Stimulated activated CD4-positive, alpha-beta T cell treated with anti-CD3 and anti-CD28 coated beads, Interleukin-1b, Interleukin-23, amount 100 ng/mL, for 1 hour (primary cell): Measurements from ENCODE around the gene GSTM5.
"Not testable (repeated sequence)": the region's sequence is repeated elsewhere in the genome, so short reads cannot be mapped to it uniquely, and the experiment has no call there.

Source experiments
- DNase-seq, 2 donors: peaks; one replicate each; pipeline ENCODE4 v3.0.0-alpha.2; 2020; ENCODE audit warnings: low read depth in 2 of 2

GSTM5 gene

DNA sequence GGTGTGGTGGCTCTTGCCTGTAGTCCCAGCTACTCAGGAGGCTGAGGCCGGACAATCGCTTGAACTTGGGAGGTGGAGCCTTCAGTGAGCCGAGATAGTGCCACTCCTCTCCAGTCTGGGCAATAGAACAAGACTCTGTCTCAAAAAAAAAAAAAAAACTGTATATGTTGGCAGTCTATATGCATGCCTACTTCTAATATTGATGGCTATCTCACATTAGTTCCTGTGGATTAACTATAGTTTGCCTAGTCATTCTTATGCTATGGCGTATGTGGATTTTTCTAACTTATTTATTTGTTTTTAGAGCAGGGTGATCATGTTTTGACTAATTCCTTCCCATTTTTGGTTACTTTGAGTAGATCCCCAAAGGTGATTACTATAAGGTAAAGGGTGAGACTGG is 15.0 kb upstream of the GSTM5 start:
- DNase-seq: no peak

GRCh38 chr1:109697861-109698260 is 14.2 kb upstream of the GSTM5 start:
- not testable (repeated sequence) for DNase-seq

- DNase-seq: not testable (repeated sequence)
These were observed 9.1 kb upstream of the GSTM5 start for GRCh38 chr1:109702940-109703339.

GRCh38 chr1:109704173-109704572 is 7.9 kb upstream of the GSTM5 start:
- DNase-seq: no peak

GRCh38 chr1:109705411-109705810 is 6.6 kb upstream of the GSTM5 start:
- no peak for DNase-seq

GRCh38 chr1:109708949-109709348 is 3.1 kb upstream of the GSTM5 start:
- not testable (repeated sequence) for DNase-seq

- not testable (repeated sequence) for DNase-seq
These were observed 2.2 kb upstream of the GSTM5 start for GRCh38 chr1:109709822-109710221.

- DNase-seq: no peak
These were observed 342 bp downstream of the GSTM5 start for GRCh38 chr1:109712321-109712864.

GRCh38 chr1:109713636-109714035 is 1.6 kb downstream of the GSTM5 start:
- no peak for DNase-seq

GRCh38 chr1:109714661-109715372 is 2.8 kb downstream of the GSTM5 start:
- DNase-seq: no peak

- no peak for DNase-seq
These were observed 4.1 kb downstream of the GSTM5 start for GRCh38 chr1:109716121-109716520.

- DNase-seq: no peak
These were observed 4.6 kb downstream of the GSTM5 start for GRCh38 chr1:109716570-109717090.

DNA sequence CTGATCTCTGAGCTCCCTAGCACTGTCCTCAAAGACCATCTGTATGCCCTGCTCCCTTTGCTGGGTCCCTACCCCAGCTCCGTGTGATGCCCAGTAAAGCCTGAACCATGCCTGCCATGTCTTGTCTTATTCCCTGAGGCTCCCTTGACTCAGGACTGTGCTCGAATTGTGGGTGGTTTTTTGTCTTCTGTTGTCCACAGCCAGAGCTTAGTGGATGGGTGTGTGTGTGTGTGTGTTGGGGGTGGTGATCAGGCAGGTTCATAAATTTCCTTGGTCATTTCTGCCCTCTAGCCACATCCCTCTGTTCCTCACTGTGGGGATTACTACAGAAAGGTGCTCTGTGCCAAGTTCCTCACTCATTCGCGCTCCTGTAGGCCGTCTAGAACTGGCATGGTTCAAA is 5.7 kb downstream of the GSTM5 start:
- no peak for DNase-seq

DNA sequence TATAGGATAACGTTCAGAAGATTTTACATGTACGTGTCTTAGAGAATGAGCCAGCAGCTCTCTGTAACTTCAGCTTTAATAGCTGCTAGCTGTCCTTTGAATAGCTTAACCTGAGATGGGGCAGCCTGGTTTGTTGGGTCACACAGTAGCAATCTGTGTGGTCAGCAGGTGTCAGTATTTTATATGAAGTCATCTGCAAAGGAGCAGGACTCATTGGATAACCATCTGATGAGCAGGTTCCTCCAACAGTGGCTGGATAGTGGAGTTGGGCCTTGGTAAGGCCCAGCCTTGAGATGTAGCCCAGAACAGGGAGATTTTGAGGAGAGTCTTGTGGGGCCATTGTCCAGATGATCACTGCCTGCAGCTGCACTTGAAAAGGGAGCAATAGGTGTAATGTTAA is 6.4 kb downstream of the GSTM5 start:
- DNase-seq: no peak

DNA sequence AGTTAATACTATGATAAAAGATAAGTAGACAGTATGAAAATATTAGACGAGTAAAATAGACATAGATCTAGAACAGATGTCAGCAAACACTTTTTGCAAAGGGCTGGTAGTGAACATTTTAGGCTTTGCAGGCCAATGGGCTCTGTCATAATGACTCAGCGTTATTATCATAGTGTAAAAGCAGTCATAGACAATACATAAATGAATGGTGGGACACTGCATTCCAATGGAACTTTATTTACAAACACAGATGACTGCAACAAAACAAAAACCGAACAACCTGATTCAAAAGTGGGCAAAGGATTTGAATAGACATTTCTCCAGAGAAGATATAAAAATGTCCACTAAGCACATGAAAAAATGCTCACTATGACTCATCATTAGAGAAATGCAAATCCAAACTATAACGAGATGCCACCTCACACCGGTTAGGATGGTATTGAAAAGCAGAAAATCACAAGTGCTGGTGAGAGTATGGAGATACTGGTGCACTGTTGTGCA is 7.3 kb downstream of the GSTM5 start:
- no peak for DNase-seq

DNA sequence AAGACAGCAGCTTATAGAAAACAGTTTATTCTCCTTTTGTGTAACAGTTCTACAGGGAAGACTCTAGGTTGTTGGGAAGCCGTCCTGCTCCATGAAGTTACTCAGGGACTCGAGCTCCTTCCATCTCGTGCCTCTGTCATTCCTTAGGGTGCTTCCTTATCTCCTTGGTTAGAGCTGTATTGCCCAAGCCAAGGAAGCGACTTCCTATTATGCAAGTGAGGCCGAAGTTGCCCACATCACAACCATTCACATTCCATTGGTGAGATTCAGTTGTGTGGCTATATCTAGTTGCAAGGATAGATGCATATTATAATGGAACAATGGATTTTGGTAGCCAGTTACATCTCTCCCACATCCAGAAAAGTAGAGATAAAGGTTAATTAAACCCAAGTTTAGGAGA is 9.0 kb downstream of the GSTM5 start:
- no peak for DNase-seq

- DNase-seq: no peak
These were observed 9.9 kb downstream of the GSTM5 start for GRCh38 chr1:109721971-109722370.

GRCh38 chr1:109722908-109723691 is 11.0 kb downstream of the GSTM5 start:
- DNase-seq: no peak

DNA sequence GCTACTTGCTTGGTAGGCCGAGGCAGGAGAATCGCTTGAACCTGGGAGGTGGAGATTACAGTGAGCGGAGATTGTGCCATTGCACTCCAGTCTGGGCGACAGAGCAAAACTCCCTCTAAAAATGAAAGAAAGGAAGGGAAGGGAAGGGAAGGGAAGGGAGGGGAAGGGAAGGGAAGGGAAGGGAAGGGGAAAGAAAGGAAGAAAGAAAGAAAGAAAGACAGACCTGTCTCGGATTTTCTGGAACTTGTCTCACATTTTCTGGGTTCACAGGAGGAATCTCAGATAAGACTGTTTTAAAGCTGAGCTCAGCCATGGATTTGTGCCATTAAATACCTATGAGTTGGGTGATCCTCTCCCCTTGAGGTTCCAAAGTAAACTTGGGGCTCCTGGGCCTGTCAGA is 12.9 kb downstream of the GSTM5 start:
- no peak for DNase-seq

DNA sequence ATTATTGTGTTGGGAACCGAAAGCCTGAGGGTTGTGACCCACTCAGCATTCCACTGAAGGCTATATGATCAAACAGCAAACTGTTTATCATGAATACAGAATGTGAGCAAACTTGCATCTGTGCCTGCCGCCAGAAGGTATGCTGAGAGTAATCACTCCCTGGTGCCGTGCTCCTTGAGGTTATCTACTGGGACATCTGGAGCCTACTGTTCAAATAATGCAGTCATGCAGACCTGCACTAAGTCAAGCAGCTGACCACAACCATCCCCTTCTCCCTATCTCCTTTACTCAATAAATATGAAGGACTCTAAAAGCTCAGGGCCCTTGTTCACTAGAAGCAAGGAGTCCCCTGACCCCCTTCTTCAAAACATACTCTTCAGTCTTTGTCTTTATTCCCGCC is 13.5 kb downstream of the GSTM5 start:
- no peak for DNase-seq

DNA sequence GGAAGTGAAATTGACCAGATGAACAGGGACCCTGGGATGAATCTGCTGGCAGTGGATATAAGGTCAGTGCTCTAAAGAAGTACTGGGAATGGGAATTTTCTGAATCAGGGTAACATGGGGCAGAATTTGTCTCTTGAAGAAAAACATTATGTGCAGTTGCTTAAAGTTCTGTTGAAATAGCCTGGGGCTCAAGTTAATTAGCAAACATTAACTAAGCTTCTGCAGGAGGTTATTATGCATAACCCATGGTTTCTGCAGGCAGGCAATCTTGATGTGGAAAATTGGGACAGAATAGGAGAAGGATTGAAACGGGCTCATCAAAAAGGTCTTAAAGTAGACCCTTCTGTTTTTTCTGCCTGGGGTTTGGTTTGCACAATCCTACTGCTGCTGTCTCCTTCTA is 14.0 kb downstream of the GSTM5 start:
- no peak for DNase-seq

GRCh38 chr1:109726728-109727373 is 14.8 kb downstream of the GSTM5 start:
- DNase-seq: no peak
